DOHH2 (cell line): ENCODE measurements around the gene MEF2A.

Experiments
- H3F3A ChIP-seq: fragments of 200-600 bp; sonication (generic), shearing (Covaris generic); 2 replicates; pipeline ENCODE4 v1.6.0; 2016; ENCODE audit warnings: antibody characterized with exemption, mild to moderate bottlenecking; ENCODE audit not compliant: control insufficient read depth, insufficient read depth
- H3K27ac ChIP-seq: fragments of 200-600 bp; sonication (generic); 2 replicates; pipeline ENCODE4 v1.5.1; 2014; ENCODE audit warnings: low read depth, mild to moderate bottlenecking, low read length, moderate library complexity
- H3K27me3 ChIP-seq: fragments of 200-600 bp; sonication (generic); 2 replicates; pipeline ENCODE4 v1.6.1; 2014; ENCODE audit warnings: mild to moderate bottlenecking, low read length, mixed read lengths; ENCODE audit not compliant: control insufficient read depth
- H3K36me3 ChIP-seq: fragments of 200-600 bp; sonication (generic); 2 replicates; pipeline ENCODE4 v1.6.1; 2014; ENCODE audit warnings: mild to moderate bottlenecking, low read length, moderate library complexity, mixed read lengths; ENCODE audit not compliant: control insufficient read depth
- H3K4me1 ChIP-seq: fragments of 200-600 bp; sonication (generic); 2 replicates; pipeline ENCODE4 v1.6.1; 2014; ENCODE audit warnings: mild to moderate bottlenecking, low read length, mixed read lengths; ENCODE audit not compliant: control insufficient read depth
- H3K4me2 ChIP-seq: fragments of 200-600 bp; sonication (generic); 2 replicates; pipeline ENCODE4 v1.6.0; 2014; ENCODE audit warnings: mild to moderate bottlenecking, low read length, moderate library complexity
- H3K4me3 ChIP-seq: fragments of 200-600 bp; sonication (generic); 2 replicates; pipeline ENCODE4 v1.5.1; 2014; ENCODE audit warnings: mild to moderate bottlenecking, low read length, mixed read lengths
- H3K79me2 ChIP-seq: fragments of 200-600 bp; sonication (generic); 2 replicates; pipeline ENCODE4 v1.6.1; 2014; ENCODE audit warnings: mild to moderate bottlenecking, low read length, mixed read lengths; ENCODE audit not compliant: control insufficient read depth
- H3K9me2 ChIP-seq: fragments of 200-600 bp; sonication (generic); replicated peaks from 2 replicates; pipeline ENCODE4 v1.6.1; 2014; ENCODE audit warnings: mild to moderate bottlenecking, low read length, mixed read lengths; ENCODE audit not compliant: control insufficient read depth
- H3K9me3 ChIP-seq: fragments of 200-600 bp; sonication (generic); 2 replicates; pipeline ENCODE4 v1.6.1; 2014; ENCODE audit warnings: antibody characterized with exemption, low read length, mixed read lengths; ENCODE audit not compliant: control insufficient read depth, insufficient read depth
- H4K20me1 ChIP-seq: fragments of 200-600 bp; sonication (generic); 2 replicates; pipeline ENCODE4 v1.6.0; 2014; ENCODE audit warnings: low read depth, mild to moderate bottlenecking, antibody characterized with exemption, low read length, moderate library complexity; ENCODE audit not compliant: control insufficient read depth, insufficient read depth
- CTCF ChIP-seq: fragments of 200-600 bp; sonication (generic); IDR thresholded peaks from one replicate; pipeline ENCODE4 v1.5.1; 2014; ENCODE audit warnings: antibody characterized with exemption, mild to moderate bottlenecking, low read depth, low read length; ENCODE audit not compliant: poor library complexity, severe bottlenecking
- EZH2phosphoT487 ChIP-seq: fragments of 200-600 bp; sonication (generic); IDR thresholded peaks from 2 replicates; pipeline ENCODE4 v1.6.1; 2017; ENCODE audit warnings: borderline replicate concordance, mild to moderate bottlenecking, antibody characterized with exemption, low read length, moderate library complexity, mixed read lengths

Gene MEF2A

GRCh38 chr15:99668533-99669182 is 102.9 kb downstream of the MEF2A start:
- TF ChIP-seq EZH2phosphoT487 (no peak), CTCF (no peak)
- Histone ChIP-seq H3K9me2 (no peaks in the 10 kb centered on the region), H3K4me3 (no peak overlapping the region), H3K36me3 (peaks cover 48% of the 10 kb centered on the region), H3K4me2 (no peak overlapping the region), H3K9me3 (no peaks in the 10 kb centered on the region), H3F3A (no peaks in the 10 kb centered on the region), H3K27me3 (no peaks in the 10 kb centered on the region), H3K4me1 (no peaks in the 10 kb centered on the region), H3K79me2 (peaks cover 4% of the 10 kb centered on the region), H3K27ac (no peak overlapping the region), H4K20me1 (no peaks in the 10 kb centered on the region)

GRCh38 chr15:99669250-99669649 is 103.5 kb downstream of the MEF2A start:
- Histone ChIP-seq H3K9me2 (no peaks in the 10 kb centered on the region), H3K4me1 (no peaks in the 10 kb centered on the region), H3K4me3 (no peak overlapping the region), H3F3A (no peaks in the 10 kb centered on the region), H3K9me3 (no peaks in the 10 kb centered on the region), H4K20me1 (no peaks in the 10 kb centered on the region), H3K79me2 (peaks cover 4% of the 10 kb centered on the region), H3K27ac (no peak overlapping the region), H3K36me3 (peaks cover 47% of the 10 kb centered on the region), H3K27me3 (no peaks in the 10 kb centered on the region), H3K4me2 (no peak overlapping the region)
- TF ChIP-seq CTCF, result no peak
- no peak for TF ChIP-seq EZH2phosphoT487

GRCh38 chr15:99671926-99672635 is 106.3 kb downstream of the MEF2A start:
- no peak overlapping the region for H3K4me2 ChIP-seq
- H3K36me3 ChIP-seq, result peaks cover 63% of the 10 kb centered on the region
- H3K9me2 ChIP-seq, result no peaks in the 10 kb centered on the region

More at GRCh38 chr15:99671926-99672635, 106.3 kb downstream of the MEF2A start:
- Histone ChIP-seq H3K27ac (no peak overlapping the region), H3K4me1 (no peaks in the 10 kb centered on the region), H3K79me2 (peaks cover 4% of the 10 kb centered on the region; the same call in 1 of the 2 replicates), H3F3A (no peaks in the 10 kb centered on the region), H3K27me3 (no peaks in the 10 kb centered on the region), H4K20me1 (no peaks in the 10 kb centered on the region), H3K9me3 (no peaks in the 10 kb centered on the region), H3K4me3 (no peak overlapping the region)
- TF ChIP-seq CTCF, result no peak
- TF ChIP-seq EZH2phosphoT487, result no peak
